Liver (tissue), 9 donors: ENCODE data around the gene NT5DC2. TPM values are rescaled to one million over a fixed set of nuclear protein-coding genes. Genes with fewer than 3 reads are reported as not detected.

Experiments used
- DNase-seq: peaks from one replicate; pipeline ENCODE4 v3.0.0-alpha.2; 2017; ENCODE audit warnings: low spot score
- H3K27ac ChIP-seq, 2 donors: one replicate each; pipeline ENCODE4 v1.7.0; 2013; ENCODE audit warnings: inconsistent platforms in 2 of 2, low read length in 2 of 2, control low read depth in 1 of 2, low read depth in 1 of 2, mild to moderate bottlenecking in 1 of 2
- H3K27me3 ChIP-seq, 4 donors: one replicate each; pipeline versions ENCODE4 v1.6.1 to v1.7.0; 2013; ENCODE audit warnings: low read length in 3 of 4, inconsistent platforms in 1 of 4, mild to moderate bottlenecking in 1 of 4, moderate library complexity in 1 of 4; ENCODE audit not compliant: control insufficient read depth in 4 of 4, insufficient read depth in 4 of 4
- H3K36me3 ChIP-seq, 4 donors: one replicate each; pipeline versions ENCODE4 v1.6.1 to v1.7.0; 2013; ENCODE audit warnings: low read length in 3 of 4, mild to moderate bottlenecking in 3 of 4, low read depth in 1 of 4, moderate library complexity in 1 of 4; ENCODE audit not compliant: control insufficient read depth in 4 of 4, insufficient read depth in 3 of 4
- H3K4me1 ChIP-seq, 4 donors: one replicate each; pipeline versions ENCODE4 v1.6.1 to v1.7.0; 2013; ENCODE audit warnings: low read length in 3 of 4, mild to moderate bottlenecking in 3 of 4, moderate library complexity in 1 of 4; ENCODE audit not compliant: control insufficient read depth in 4 of 4, insufficient read depth in 4 of 4
- H3K4me3 ChIP-seq, 3 donors: one replicate each; pipeline versions ENCODE4 v1.6.1 to v1.7.0; 2013; ENCODE audit warnings: low read length in 3 of 3, control low read depth in 1 of 3, low read depth in 1 of 3, mild to moderate bottlenecking in 1 of 3
- H3K9ac ChIP-seq, 2 donors: one replicate each; pipeline ENCODE4 v1.7.0; 2013; ENCODE audit warnings: low read length in 2 of 2, mild to moderate bottlenecking in 2 of 2, moderate library complexity in 2 of 2, control low read depth in 1 of 2, low read depth in 1 of 2
- H3K9me3 ChIP-seq, 4 donors: one replicate each; pipeline versions ENCODE4 v1.6.1 to v1.7.0; 2013; ENCODE audit warnings: low read length in 3 of 4; ENCODE audit not compliant: control insufficient read depth in 4 of 4
- EGR1 ChIP-seq, 2 donors: IDR thresholded peaks; 2 replicates each; pipeline ENCODE4 v1.6.1; 2016 to 2018; ENCODE audit warnings: antibody characterized with exemption in 2 of 2, low read depth in 2 of 2
- FOXA1 ChIP-seq: IDR thresholded peaks from 2 replicates; pipeline ENCODE4 v1.6.1; 2016; ENCODE audit warnings: antibody characterized with exemption
- FOXA2 ChIP-seq: IDR thresholded peaks from 2 replicates; pipeline ENCODE4 v1.6.1; 2016; ENCODE audit warnings: antibody characterized with exemption
- GABPA ChIP-seq, 2 donors: IDR thresholded peaks in 1 of 2; conservative IDR thresholded peaks in 1 of 2; 2 replicates each; pipeline ENCODE4 v1.6.1; 2016; ENCODE audit warnings: antibody characterized with exemption in 2 of 2, mild to moderate bottlenecking in 1 of 2, moderate library complexity in 1 of 2
- HNF4A ChIP-seq, 2 donors: conservative IDR thresholded peaks; 2 replicates each; pipeline ENCODE4 v1.6.1; 2016; ENCODE audit warnings: antibody characterized with exemption in 2 of 2, mild to moderate bottlenecking in 2 of 2
- HNF4G ChIP-seq: IDR thresholded peaks from 2 replicates; pipeline ENCODE4 v1.6.1; 2016; ENCODE audit warnings: antibody characterized with exemption
- JUND ChIP-seq, 2 donors: IDR thresholded peaks; 2 replicates each; pipeline ENCODE4 v1.6.1; 2016; ENCODE audit warnings: antibody characterized with exemption in 2 of 2
- NR2F2 ChIP-seq: IDR thresholded peaks from 2 replicates; pipeline ENCODE4 v1.6.1; 2016; ENCODE audit warnings: antibody characterized with exemption
- RAD21 ChIP-seq, 2 donors: IDR thresholded peaks; 2 replicates each; pipeline ENCODE4 v1.6.1; 2016; ENCODE audit warnings: antibody characterized with exemption in 2 of 2, mild to moderate bottlenecking in 2 of 2
- RXRA ChIP-seq, 2 donors: IDR thresholded peaks; 2 replicates each; pipeline ENCODE4 v1.6.1; 2017 to 2018; ENCODE audit warnings: antibody characterized with exemption in 2 of 2, mild to moderate bottlenecking in 1 of 2
- SP1 ChIP-seq: IDR thresholded peaks from 2 replicates; pipeline ENCODE4 v1.6.1; 2018; ENCODE audit warnings: antibody characterized with exemption, mild to moderate bottlenecking
- TAF1 ChIP-seq: conservative IDR thresholded peaks from 2 replicates; pipeline ENCODE4 v1.6.1; 2016; ENCODE audit warnings: antibody characterized with exemption, mild to moderate bottlenecking
- YY1 ChIP-seq: IDR thresholded peaks from 2 replicates; pipeline ENCODE4 v1.6.1; 2016; ENCODE audit warnings: antibody characterized with exemption, mild to moderate bottlenecking
- WGBS: extraction: QIAGEN DNeasy Blood & Tissue Kit; methylation state at CpG from one replicate; pipeline ENCODE4 v1.1.7; 2013; 5-methylcytosine and 5-hydroxymethylcytosine counted together
- polyA plus RNA-seq, 2 donors: library from polyadenylated mRNA; stranded (reverse) in 1 of 2; unstranded in 1 of 2; fragments of 200-250 nt in 1 of 2; fragments of >200 nt in 1 of 2; fragmentation: Nextera tagmentation in 1 of 2; extraction: Ambion mirVana in 1 of 2; gene quantifications; one replicate each; pipeline versions ENCODE4 v1.2.1 to v1.2.3, GENCODE V29; 2013 to 2015
- total RNA-seq, 2 donors: library from RNA; depleted of rRNA; stranded (reverse); fragments of >200 nt; gene quantifications; one replicate each; pipeline ENCODE4 v1.2.3, GENCODE V29; 2014
- TF ChIP-seq, protein P1 (sequence below): IDR thresholded peaks from 2 replicates; pipeline ENCODE4 v1.6.1; 2016; ENCODE audit warnings: antibody characterized with exemption
- TF ChIP-seq, protein P2 (sequence below): fragments of 150-350 bp; IDR thresholded peaks from 2 replicates; pipeline ENCODE4 v1.5.1; 2017; ENCODE audit warnings: improper control_type of control experiment, low read depth, low read length; ENCODE audit not compliant: missing input control
- TF ChIP-seq, protein P3 (sequence below): IDR thresholded peaks from 2 replicates; pipeline ENCODE4 v1.6.1; 2016; ENCODE audit warnings: antibody characterized with exemption
- TF ChIP-seq, protein P4 (sequence below): IDR thresholded peaks from 2 replicates; pipeline ENCODE4 v1.6.1; 2016; ENCODE audit warnings: antibody characterized with exemption
- TF ChIP-seq, protein P5 (sequence below): IDR thresholded peaks from 2 replicates; pipeline ENCODE4 v1.6.1; 2016; ENCODE audit warnings: antibody characterized with exemption, mild to moderate bottlenecking
- donor health status: healthy.
- donor health status: healthy.
- donor health status: healthy.
- donor health status: healthy.
- donor health status: healthy.

NT5DC2 gene
- total and polyA plus RNA-seq, 4 donors, result 2.8 to 20.9 (median 3.1) TPM

DNA sequence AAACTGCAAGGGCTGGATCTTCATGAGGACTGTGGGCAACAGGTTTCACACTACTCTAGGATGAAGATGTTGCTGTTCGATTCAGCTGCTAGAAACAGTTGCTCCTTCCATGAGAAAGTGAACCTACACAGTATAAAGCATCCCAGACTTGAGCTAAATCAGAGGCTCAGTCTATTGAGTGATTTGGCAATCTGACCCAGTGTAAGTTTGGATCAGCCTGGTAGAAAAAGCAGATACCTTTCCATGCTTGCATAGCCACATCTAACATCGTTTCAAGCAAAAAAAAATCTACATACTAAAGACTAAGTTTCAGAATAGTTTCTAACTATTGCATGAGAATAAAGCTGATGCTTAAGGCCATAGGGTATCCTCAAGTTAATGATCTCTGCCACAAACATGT lies 7.4 kb upstream of the NT5DC2 start:
- H3K27ac ChIP-seq, result no peak overlapping the region
- H3K4me1 ChIP-seq, result peaks cover 6 to 28% (median 22%) of the 10 kb centered on the region in 4 donors
- peaks cover 2 to 9% (median 6%) of the 10 kb centered on the region in 4 donors for H3K36me3 ChIP-seq
- no peak overlapping the region for H3K9ac ChIP-seq
- no peaks in the 10 kb centered on the region for H3K27me3 ChIP-seq
- TF ChIP-seq FOXA2 (no peak), NR2F2 (no peak), SP1 (no peak), RAD21 (IDR thresholded peaks at IDR 0.05) (no peak), GABPA (IDR thresholded peaks at IDR 0.05 in 1 of 2, conservative IDR thresholded peaks at IDR 0.05 in 1 of 2) (no peak), RXRA (IDR thresholded peaks at IDR 0.05) (no peak), HNF4A (conservative IDR thresholded peaks at IDR 0.05) (no peak), JUND (IDR thresholded peaks at IDR 0.05) (no peak), FOXA1 (no peak), YY1 (no peak), EGR1 (IDR thresholded peaks at IDR 0.05; ENCODE audit: low read depth in 2 of 2) (no peak), TAF1 (no peak), HNF4G (no peak)
- TF ChIP-seq, protein P1, sequence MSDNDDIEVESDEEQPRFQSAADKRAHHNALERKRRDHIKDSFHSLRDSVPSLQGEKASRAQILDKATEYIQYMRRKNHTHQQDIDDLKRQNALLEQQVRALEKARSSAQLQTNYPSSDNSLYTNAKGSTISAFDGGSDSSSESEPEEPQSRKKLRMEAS, result no peak
- TF ChIP-seq, protein P2, sequence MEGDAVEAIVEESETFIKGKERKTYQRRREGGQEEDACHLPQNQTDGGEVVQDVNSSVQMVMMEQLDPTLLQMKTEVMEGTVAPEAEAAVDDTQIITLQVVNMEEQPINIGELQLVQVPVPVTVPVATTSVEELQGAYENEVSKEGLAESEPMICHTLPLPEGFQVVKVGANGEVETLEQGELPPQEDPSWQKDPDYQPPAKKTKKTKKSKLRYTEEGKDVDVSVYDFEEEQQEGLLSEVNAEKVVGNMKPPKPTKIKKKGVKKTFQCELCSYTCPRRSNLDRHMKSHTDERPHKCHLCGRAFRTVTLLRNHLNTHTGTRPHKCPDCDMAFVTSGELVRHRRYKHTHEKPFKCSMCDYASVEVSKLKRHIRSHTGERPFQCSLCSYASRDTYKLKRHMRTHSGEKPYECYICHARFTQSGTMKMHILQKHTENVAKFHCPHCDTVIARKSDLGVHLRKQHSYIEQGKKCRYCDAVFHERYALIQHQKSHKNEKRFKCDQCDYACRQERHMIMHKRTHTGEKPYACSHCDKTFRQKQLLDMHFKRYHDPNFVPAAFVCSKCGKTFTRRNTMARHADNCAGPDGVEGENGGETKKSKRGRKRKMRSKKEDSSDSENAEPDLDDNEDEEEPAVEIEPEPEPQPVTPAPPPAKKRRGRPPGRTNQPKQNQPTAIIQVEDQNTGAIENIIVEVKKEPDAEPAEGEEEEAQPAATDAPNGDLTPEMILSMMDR, result no peak
- TF ChIP-seq, protein P3, sequence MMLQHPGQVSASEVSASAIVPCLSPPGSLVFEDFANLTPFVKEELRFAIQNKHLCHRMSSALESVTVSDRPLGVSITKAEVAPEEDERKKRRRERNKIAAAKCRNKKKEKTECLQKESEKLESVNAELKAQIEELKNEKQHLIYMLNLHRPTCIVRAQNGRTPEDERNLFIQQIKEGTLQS, result no peak
- TF ChIP-seq, protein P4, sequence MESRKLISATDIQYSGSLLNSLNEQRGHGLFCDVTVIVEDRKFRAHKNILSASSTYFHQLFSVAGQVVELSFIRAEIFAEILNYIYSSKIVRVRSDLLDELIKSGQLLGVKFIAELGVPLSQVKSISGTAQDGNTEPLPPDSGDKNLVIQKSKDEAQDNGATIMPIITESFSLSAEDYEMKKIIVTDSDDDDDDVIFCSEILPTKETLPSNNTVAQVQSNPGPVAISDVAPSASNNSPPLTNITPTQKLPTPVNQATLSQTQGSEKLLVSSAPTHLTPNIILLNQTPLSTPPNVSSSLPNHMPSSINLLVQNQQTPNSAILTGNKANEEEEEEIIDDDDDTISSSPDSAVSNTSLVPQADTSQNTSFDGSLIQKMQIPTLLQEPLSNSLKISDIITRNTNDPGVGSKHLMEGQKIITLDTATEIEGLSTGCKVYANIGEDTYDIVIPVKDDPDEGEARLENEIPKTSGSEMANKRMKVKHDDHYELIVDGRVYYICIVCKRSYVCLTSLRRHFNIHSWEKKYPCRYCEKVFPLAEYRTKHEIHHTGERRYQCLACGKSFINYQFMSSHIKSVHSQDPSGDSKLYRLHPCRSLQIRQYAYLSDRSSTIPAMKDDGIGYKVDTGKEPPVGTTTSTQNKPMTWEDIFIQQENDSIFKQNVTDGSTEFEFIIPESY, result no peak
- TF ChIP-seq, protein P5, sequence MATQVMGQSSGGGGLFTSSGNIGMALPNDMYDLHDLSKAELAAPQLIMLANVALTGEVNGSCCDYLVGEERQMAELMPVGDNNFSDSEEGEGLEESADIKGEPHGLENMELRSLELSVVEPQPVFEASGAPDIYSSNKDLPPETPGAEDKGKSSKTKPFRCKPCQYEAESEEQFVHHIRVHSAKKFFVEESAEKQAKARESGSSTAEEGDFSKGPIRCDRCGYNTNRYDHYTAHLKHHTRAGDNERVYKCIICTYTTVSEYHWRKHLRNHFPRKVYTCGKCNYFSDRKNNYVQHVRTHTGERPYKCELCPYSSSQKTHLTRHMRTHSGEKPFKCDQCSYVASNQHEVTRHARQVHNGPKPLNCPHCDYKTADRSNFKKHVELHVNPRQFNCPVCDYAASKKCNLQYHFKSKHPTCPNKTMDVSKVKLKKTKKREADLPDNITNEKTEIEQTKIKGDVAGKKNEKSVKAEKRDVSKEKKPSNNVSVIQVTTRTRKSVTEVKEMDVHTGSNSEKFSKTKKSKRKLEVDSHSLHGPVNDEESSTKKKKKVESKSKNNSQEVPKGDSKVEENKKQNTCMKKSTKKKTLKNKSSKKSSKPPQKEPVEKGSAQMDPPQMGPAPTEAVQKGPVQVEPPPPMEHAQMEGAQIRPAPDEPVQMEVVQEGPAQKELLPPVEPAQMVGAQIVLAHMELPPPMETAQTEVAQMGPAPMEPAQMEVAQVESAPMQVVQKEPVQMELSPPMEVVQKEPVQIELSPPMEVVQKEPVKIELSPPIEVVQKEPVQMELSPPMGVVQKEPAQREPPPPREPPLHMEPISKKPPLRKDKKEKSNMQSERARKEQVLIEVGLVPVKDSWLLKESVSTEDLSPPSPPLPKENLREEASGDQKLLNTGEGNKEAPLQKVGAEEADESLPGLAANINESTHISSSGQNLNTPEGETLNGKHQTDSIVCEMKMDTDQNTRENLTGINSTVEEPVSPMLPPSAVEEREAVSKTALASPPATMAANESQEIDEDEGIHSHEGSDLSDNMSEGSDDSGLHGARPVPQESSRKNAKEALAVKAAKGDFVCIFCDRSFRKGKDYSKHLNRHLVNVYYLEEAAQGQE, result no peak
- no peak for DNase-seq
- 90% methylated on average over 2 of the region's 2 CpGs for WGBS
- no peaks in the 10 kb centered on the region for H3K9me3 ChIP-seq
- no peak overlapping the region for H3K4me3 ChIP-seq
